ENCODE data around the gene NUTM1.

NUTM1 gene

DNA sequence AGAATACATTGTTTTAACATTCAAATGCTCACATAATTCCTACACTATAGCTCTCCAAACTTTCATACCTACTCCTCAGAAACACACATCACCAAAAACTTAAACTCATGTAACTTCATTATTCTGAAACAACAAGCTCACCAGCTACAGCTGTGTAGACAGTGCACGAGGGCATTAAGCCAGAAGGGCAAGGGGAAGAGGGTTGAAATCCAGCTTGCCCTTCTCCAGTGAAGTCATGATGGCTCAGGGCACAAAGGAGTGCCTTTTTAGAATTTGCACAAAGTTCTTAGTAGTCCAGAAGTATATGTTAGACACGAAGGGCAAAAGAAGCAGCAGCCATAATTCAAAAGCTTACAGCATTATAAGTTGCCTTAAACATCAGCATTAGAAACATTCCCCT, 14.1 kb upstream of the NUTM1 start:
- no peaks in the 10 kb centered on the region for H3K9me3 ChIP-seq (ENCODE audit: insufficient read depth, low read length)
- no peak overlapping the region for H3K27ac ChIP-seq (ENCODE audit: low read length)
- H4K20me1 ChIP-seq (ENCODE audit: insufficient read depth, low read length): no peaks in the 10 kb centered on the region
- no peaks in the 10 kb centered on the region for H3K79me2 ChIP-seq (ENCODE audit: low read length)
- H3K4me2 ChIP-seq (ENCODE audit: low read length): no peak overlapping the region
- no peak for TF ChIP-seq EZH2phosphoT487 (IDR thresholded peaks at IDR 0.05; ENCODE audit: low read depth)
- TF ChIP-seq, protein P1, sequence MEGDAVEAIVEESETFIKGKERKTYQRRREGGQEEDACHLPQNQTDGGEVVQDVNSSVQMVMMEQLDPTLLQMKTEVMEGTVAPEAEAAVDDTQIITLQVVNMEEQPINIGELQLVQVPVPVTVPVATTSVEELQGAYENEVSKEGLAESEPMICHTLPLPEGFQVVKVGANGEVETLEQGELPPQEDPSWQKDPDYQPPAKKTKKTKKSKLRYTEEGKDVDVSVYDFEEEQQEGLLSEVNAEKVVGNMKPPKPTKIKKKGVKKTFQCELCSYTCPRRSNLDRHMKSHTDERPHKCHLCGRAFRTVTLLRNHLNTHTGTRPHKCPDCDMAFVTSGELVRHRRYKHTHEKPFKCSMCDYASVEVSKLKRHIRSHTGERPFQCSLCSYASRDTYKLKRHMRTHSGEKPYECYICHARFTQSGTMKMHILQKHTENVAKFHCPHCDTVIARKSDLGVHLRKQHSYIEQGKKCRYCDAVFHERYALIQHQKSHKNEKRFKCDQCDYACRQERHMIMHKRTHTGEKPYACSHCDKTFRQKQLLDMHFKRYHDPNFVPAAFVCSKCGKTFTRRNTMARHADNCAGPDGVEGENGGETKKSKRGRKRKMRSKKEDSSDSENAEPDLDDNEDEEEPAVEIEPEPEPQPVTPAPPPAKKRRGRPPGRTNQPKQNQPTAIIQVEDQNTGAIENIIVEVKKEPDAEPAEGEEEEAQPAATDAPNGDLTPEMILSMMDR (IDR thresholded peaks at IDR 0.05; ENCODE audit: low read depth, low read length): no peak
- no peak overlapping the region for H3K9ac ChIP-seq (ENCODE audit: low read length)
- no peaks in the 10 kb centered on the region for H3K27me3 ChIP-seq (ENCODE audit: low read depth, low read length)
- 0 out of 2 replicates have a peak, but pooled peaks cover under 1% of the 10 kb centered on the region for H3K4me1 ChIP-seq (ENCODE audit: low read length)
- H3K4me3 ChIP-seq (ENCODE audit: low read length): no peak overlapping the region
- H2AFZ ChIP-seq (ENCODE audit: low read depth, low read length): no peak overlapping the region
- H3K36me3 ChIP-seq (replicated peaks; ENCODE audit: low read depth, low read length): no peaks in the 10 kb centered on the region

DNA sequence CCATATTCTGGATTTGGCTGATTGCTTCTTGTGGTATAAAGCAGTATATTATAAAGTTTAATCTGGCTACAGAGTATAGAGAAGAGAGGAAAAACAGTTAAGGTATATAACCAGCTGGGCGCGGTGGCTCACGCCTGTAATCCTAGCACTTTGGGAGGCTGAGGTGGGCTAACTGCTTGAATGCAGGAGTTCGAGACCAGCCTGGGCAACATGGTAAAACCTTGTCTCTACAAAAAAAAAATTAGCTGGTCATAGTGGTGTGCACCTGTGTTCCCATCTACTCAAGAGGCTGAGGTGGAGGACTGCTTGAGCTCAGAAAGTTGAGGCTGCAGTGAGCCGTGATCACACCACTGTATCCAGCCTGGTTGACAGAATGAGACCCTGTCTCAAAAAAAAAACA, 12.8 kb upstream of the NUTM1 start:
- Histone ChIP-seq H3K79me2 (ENCODE audit: low read length) (no peaks in the 10 kb centered on the region), H3K27me3 (ENCODE audit: low read depth, low read length) (no peaks in the 10 kb centered on the region), H4K20me1 (ENCODE audit: insufficient read depth, low read length) (no peaks in the 10 kb centered on the region), H3K4me2 (ENCODE audit: low read length) (no peak overlapping the region), H2AFZ (ENCODE audit: low read depth, low read length) (no peak overlapping the region), H3K4me3 (ENCODE audit: low read length) (no peak overlapping the region), H3K4me1 (ENCODE audit: low read length) (peaks cover 13% of the 10 kb centered on the region), H3K36me3 (replicated peaks; ENCODE audit: low read depth, low read length) (no peaks in the 10 kb centered on the region), H3K9me3 (ENCODE audit: insufficient read depth, low read length) (no peaks in the 10 kb centered on the region), H3K27ac (ENCODE audit: low read length) (no peak overlapping the region), H3K9ac (ENCODE audit: low read length) (no peak overlapping the region)
- TF ChIP-seq EZH2phosphoT487 (IDR thresholded peaks at IDR 0.05; ENCODE audit: low read depth): no peak
- TF ChIP-seq, protein P1 (IDR thresholded peaks at IDR 0.05; ENCODE audit: low read depth, low read length): no peak

DNA sequence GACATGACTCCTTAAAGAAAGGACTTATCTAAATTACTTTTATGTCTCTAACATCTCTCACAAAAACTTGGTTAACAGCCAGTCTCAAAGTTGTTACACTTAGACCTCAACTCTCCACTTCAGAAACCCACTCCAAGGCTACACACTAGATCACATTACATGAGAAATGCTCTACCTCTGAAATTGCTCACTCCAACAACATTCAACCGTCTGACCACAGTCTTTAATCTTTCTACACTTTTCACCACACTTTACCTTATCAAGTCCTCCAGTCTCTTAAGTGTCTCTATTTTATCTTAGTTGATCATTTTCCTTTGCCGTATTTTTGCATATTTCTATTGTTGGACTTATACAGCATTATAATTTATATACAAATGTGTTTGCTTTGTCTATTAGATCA, 11.3 kb upstream of the NUTM1 start:
- Histone ChIP-seq H3K4me1 (ENCODE audit: low read length) (peaks cover 29% of the 10 kb centered on the region), H3K36me3 (replicated peaks; ENCODE audit: low read depth, low read length) (no peaks in the 10 kb centered on the region), H3K27me3 (ENCODE audit: low read depth, low read length) (no peaks in the 10 kb centered on the region), H4K20me1 (ENCODE audit: insufficient read depth, low read length) (no peaks in the 10 kb centered on the region), H3K4me3 (ENCODE audit: low read length) (no peak overlapping the region), H3K79me2 (ENCODE audit: low read length) (no peaks in the 10 kb centered on the region), H3K9ac (ENCODE audit: low read length) (no peak overlapping the region), H2AFZ (ENCODE audit: low read depth, low read length) (no peak overlapping the region), H3K9me3 (ENCODE audit: insufficient read depth, low read length) (no peaks in the 10 kb centered on the region), H3K4me2 (ENCODE audit: low read length) (no peak overlapping the region), H3K27ac (ENCODE audit: low read length) (no peak overlapping the region)
- TF ChIP-seq EZH2phosphoT487 (IDR thresholded peaks at IDR 0.05; ENCODE audit: low read depth): no peak
- TF ChIP-seq, protein P1 (IDR thresholded peaks at IDR 0.05; ENCODE audit: low read depth, low read length): no peak

DNA sequence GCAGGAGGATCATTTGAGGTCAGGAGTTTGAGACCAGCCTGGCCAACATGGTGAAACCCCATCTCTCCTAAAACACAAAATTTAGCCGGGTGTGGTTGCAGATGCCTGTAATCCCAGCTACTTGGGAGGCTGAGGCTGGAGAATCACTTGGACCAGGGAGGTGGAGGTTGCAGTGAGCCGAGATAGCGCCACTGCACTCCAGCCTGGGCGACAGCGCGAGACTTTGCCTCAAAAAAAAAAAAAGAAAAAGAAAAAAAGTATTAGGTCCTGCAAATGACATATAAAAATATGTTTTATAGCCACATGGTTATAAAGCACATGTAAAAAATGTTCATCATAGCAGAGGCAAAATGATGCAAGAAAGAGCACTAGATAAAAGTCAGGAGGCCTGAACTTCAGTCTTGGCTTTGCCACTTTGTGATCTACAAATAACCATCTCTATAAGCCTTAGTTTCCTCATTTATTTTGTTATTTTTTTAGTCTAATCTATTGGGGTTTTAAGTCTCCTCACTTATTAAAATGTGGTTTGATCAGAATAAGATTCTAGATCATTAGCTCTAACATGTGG, 10.5 kb upstream of the NUTM1 start:
- no peak overlapping the region for H3K4me3 ChIP-seq (ENCODE audit: low read length)
- H3K79me2 ChIP-seq (ENCODE audit: low read length): no peaks in the 10 kb centered on the region
- peaks cover 32% of the 10 kb centered on the region for H3K4me1 ChIP-seq (ENCODE audit: low read length)
- TF ChIP-seq, protein P1 (IDR thresholded peaks at IDR 0.05; ENCODE audit: low read depth, low read length): no peak
- no peak for TF ChIP-seq EZH2phosphoT487 (IDR thresholded peaks at IDR 0.05; ENCODE audit: low read depth)
- no peaks in the 10 kb centered on the region for H3K27me3 ChIP-seq (ENCODE audit: low read depth, low read length)
- no peaks in the 10 kb centered on the region for H4K20me1 ChIP-seq (ENCODE audit: insufficient read depth, low read length)
- no peaks in the 10 kb centered on the region for H3K36me3 ChIP-seq (replicated peaks; ENCODE audit: low read depth, low read length)
- H3K27ac ChIP-seq (ENCODE audit: low read length): no peak overlapping the region
- H3K9ac ChIP-seq (ENCODE audit: low read length): no peak overlapping the region
- no peak overlapping the region for H2AFZ ChIP-seq (ENCODE audit: low read depth, low read length)
- H3K4me2 ChIP-seq (ENCODE audit: low read length): no peak overlapping the region
- H3K9me3 ChIP-seq (ENCODE audit: insufficient read depth, low read length): no peaks in the 10 kb centered on the region

All from OCI-LY3 (cell line).